HG03175 (cell line): ENCODE data around the gene HSPB1.
"Not testable (repeated sequence)": the region's sequence is repeated elsewhere in the genome, so short reads cannot be mapped to it uniquely, and the experiment has no call there.

ENCODE experiments used
- ATAC-seq: cut with Tn5 transposase; IDR thresholded peaks from one replicate; pipeline ENCODE4 v1.9.1; 2021; ENCODE audit warnings: mild to moderate bottlenecking, moderate library complexity; ENCODE audit not compliant: unreplicated experiment

Gene HSPB1

GRCh38 chr7:76281006-76281705 lies 21.3 kb upstream of the HSPB1 start:
- no peak for ATAC-seq

- ATAC-seq, result no peak
Observed at GRCh38 chr7:76281706-76282343, 20.6 kb upstream of the HSPB1 start.

GRCh38 chr7:76282344-76283253 lies 19.9 kb upstream of the HSPB1 start:
- ATAC-seq, result no peak

GRCh38 chr7:76283254-76284159 lies 19.0 kb upstream of the HSPB1 start:
- no peak for ATAC-seq

- no peak for ATAC-seq
Observed at GRCh38 chr7:76285604-76286374, 16.7 kb upstream of the HSPB1 start.

GRCh38 chr7:76286842-76287403 lies 15.6 kb upstream of the HSPB1 start:
- ATAC-seq, result no peak

- ATAC-seq, result not testable (repeated sequence)
Observed at GRCh38 chr7:76290847-76291350, 11.6 kb upstream of the HSPB1 start.

- peak; percentile 86 for ATAC-seq
Observed at GRCh38 chr7:76291351-76292212, 10.9 kb upstream of the HSPB1 start.

- peak; percentile 12 for ATAC-seq
Observed at GRCh38 chr7:76292213-76292573, 10.3 kb upstream of the HSPB1 start.

- ATAC-seq, result not testable (repeated sequence)
Observed at GRCh38 chr7:76292911-76293310, 9.6 kb upstream of the HSPB1 start.

- no peak for ATAC-seq
Observed at GRCh38 chr7:76293407-76293901, 9.0 kb upstream of the HSPB1 start.

- no peak for ATAC-seq
Observed at GRCh38 chr7:76294344-76295024, 8.0 kb upstream of the HSPB1 start.

- no peak for ATAC-seq
Observed at GRCh38 chr7:76296743-76297740, 5.4 kb upstream of the HSPB1 start.

GRCh38 chr7:76300166-76300731 lies 2.2 kb upstream of the HSPB1 start:
- no peak for ATAC-seq

GRCh38 chr7:76301000-76301399 lies 1.5 kb upstream of the HSPB1 start:
- no peak for ATAC-seq
